GM23248 (cell line): ENCODE data around the gene RAMP1. TPM values are rescaled to one million over a fixed set of nuclear protein-coding genes. Genes with fewer than 3 reads are reported as not detected.
A peak's percentile ranks its signal among the peaks of the same experiment; 100 is the strongest.

Experiments used
- DNase-seq: peaks from one replicate; pipeline ENCODE4 v3.0.0-alpha.2; 2015
- H2AFZ ChIP-seq: fragments of 200-600 bp; sonication (generic); 2 replicates; pipeline ENCODE4 v1.6.1; 2016; ENCODE audit warnings: antibody characterized with exemption
- H3F3A ChIP-seq: fragments of 200-600 bp; sonication (generic); 2 replicates; pipeline ENCODE4 v1.6.1; 2016; ENCODE audit warnings: mild to moderate bottlenecking, antibody characterized with exemption, mixed run types; ENCODE audit not compliant: insufficient read depth
- H3K27ac ChIP-seq: fragments of 200-600 bp; sonication (generic); 2 replicates; pipeline ENCODE4 v1.5.1; 2016; ENCODE audit warnings: mild to moderate bottlenecking
- H3K27me3 ChIP-seq: fragments of 200-600 bp; sonication (generic); replicated peaks from 2 replicates; pipeline ENCODE4 v1.6.1; 2016; ENCODE audit warnings: mild to moderate bottlenecking; ENCODE audit not compliant: insufficient read depth
- H3K36me3 ChIP-seq: fragments of 200-600 bp; sonication (generic); 2 replicates; pipeline ENCODE4 v1.6.1; 2016; ENCODE audit warnings: low read depth, mild to moderate bottlenecking
- H3K4me1 ChIP-seq: fragments of 200-600 bp; sonication (generic); 2 replicates; pipeline ENCODE4 v1.6.1; 2016; ENCODE audit warnings: mild to moderate bottlenecking; ENCODE audit not compliant: insufficient read depth
- H3K4me2 ChIP-seq: fragments of 200-600 bp; sonication (generic); one replicate; pipeline ENCODE4 v1.6.1; 2016; ENCODE audit warnings: mild to moderate bottlenecking; ENCODE audit not compliant: unreplicated experiment
- H3K4me3 ChIP-seq: fragments of 200-600 bp; sonication (generic); 2 replicates; pipeline ENCODE4 v1.5.1; 2016; ENCODE audit warnings: mild to moderate bottlenecking
- H3K79me2 ChIP-seq: fragments of 200-600 bp; sonication (generic); 2 replicates; pipeline ENCODE4 v1.6.1; 2016; ENCODE audit warnings: mild to moderate bottlenecking; ENCODE audit not compliant: insufficient read depth
- H3K9ac ChIP-seq: fragments of 200-600 bp; sonication (generic); 2 replicates; pipeline ENCODE4 v1.6.1; 2016; ENCODE audit warnings: mild to moderate bottlenecking
- H3K9me2 ChIP-seq: fragments of 200-600 bp; sonication (generic); 2 replicates; pipeline ENCODE4 v1.6.1; 2016; ENCODE audit warnings: mixed run types, mild to moderate bottlenecking, moderate library complexity; ENCODE audit not compliant: insufficient read depth
- H3K9me3 ChIP-seq: fragments of 200-600 bp; sonication (generic); one replicate; pipeline ENCODE4 v1.6.1; 2017; ENCODE audit warnings: low read depth
- H4K20me1 ChIP-seq: fragments of 200-600 bp; sonication (generic); 2 replicates; pipeline ENCODE4 v1.6.0; 2016; ENCODE audit not compliant: insufficient read depth
- EZH2 ChIP-seq: fragments of 200-600 bp; sonication (generic); IDR thresholded peaks from 2 replicates; pipeline ENCODE4 v1.6.1; 2018; ENCODE audit warnings: antibody characterized with exemption, mild to moderate bottlenecking; ENCODE audit not compliant: insufficient read depth, poor library complexity, severe bottlenecking
- EZH2phosphoT487 ChIP-seq: fragments of 200-600 bp; sonication (generic); IDR thresholded peaks from 2 replicates; pipeline ENCODE4 v1.6.1; 2018; ENCODE audit warnings: antibody characterized with exemption, moderate library complexity, mild to moderate bottlenecking, low read depth; ENCODE audit not compliant: insufficient read depth
- WGBS, 2 experiments: methylation state at CpG; one replicate each; pipeline ENCODE4 v1.1.6; 2015 to 2017; ENCODE audit warnings: low lambda C conversion rate in 2 of 2, low coverage in 1 of 2; ENCODE audit errors: missing lambda C conversion rate in 2 of 2; 5-methylcytosine and 5-hydroxymethylcytosine counted together
- in situ Hi-C: fragments of 300-500 bp; cut with MboI; formaldehyde crosslinking; loops from 2 replicates; pipeline ENCODE4 v1.15.0; 2020
- polyA plus RNA-seq: library from polyadenylated mRNA; unstranded; fragments of >200 nt; fragmentation: Nextera tagmentation; extraction: Ambion mirVana; gene quantifications from 2 replicates; pipeline ENCODE4 v1.2.1, GENCODE V29; 2016
- total RNA-seq: library from RNA; depleted of rRNA; stranded (reverse); fragments of >200 nt; shearing (Covaris generic); gene quantifications from 2 replicates; pipeline ENCODE4 v1.2.3, GENCODE V29; 2014; rRNA removed

The RAMP1 gene
- total RNA-seq = 4.1 and 4.8 TPM in 2 replicates
- polyA plus RNA-seq = 11.1 and 11.8 TPM in 2 replicates

GRCh38 chr2:237859533-237860272, at the start of gene RAMP1:
RAMP1 (plus strand) TSS chr2:237859623; CDS start chr2:237859676, 53 bp downstream.
- no peaks in the 10 kb centered on the region for H3K9me2 ChIP-seq
- H3K4me1 ChIP-seq = peaks cover 21% of the 10 kb centered on the region
- H3K79me2 ChIP-seq = no peaks in the 10 kb centered on the region
- H3K27me3 ChIP-seq = no peaks in the 10 kb centered on the region
- no peak for TF ChIP-seq EZH2phosphoT487
- no peak for TF ChIP-seq EZH2
- H3K36me3 ChIP-seq = no peaks in the 10 kb centered on the region
- H3K27ac ChIP-seq = no peak within 1 kb of the TSS
- peaks cover 11% of the 10 kb centered on the region; the same call in 1 of the 2 replicates for H3F3A ChIP-seq
- H3K9ac ChIP-seq = peak within 1 kb of the TSS; percentile 43; the same call in 1 of the 2 replicates
- DNase-seq = peak; percentile 66
- in situ Hi-C loops = loop anchor here (10.0 kb wide), 1 partner anchor 405 kb away; no protein-coding TSS in a partner anchor
- peak within 1 kb of the TSS; percentile 63 for H3K4me2 ChIP-seq
- WGBS, 2 experiments = 2 to 4% methylated on average over 34 to 69 of the region's 79 CpGs
- H4K20me1 ChIP-seq = no peaks in the 10 kb centered on the region
- H2AFZ ChIP-seq = peak within 1 kb of the TSS; percentile 69
- H3K9me3 ChIP-seq = no peaks in the 10 kb centered on the region
- peak within 1 kb of the TSS; percentile 48 for H3K4me3 ChIP-seq

GRCh38 chr2:237815637-237816036, 43.8 kb upstream of the RAMP1 start:
- Histone ChIP-seq H3K4me1 (peaks cover 18% of the 10 kb centered on the region), H3F3A (peaks cover 23% of the 10 kb centered on the region), H3K4me2 (no peak overlapping the region), H3K36me3 (no peaks in the 10 kb centered on the region), H3K9ac (no peak overlapping the region), H3K9me2 (no peaks in the 10 kb centered on the region), H3K9me3 (no peaks in the 10 kb centered on the region), H2AFZ (no peak overlapping the region), H3K4me3 (no peak overlapping the region), H3K27ac (no peak overlapping the region), H3K27me3 (peaks cover 17% of the 10 kb centered on the region; the same call in 1 of the 2 replicates), H4K20me1 (no peaks in the 10 kb centered on the region), H3K79me2 (no peaks in the 10 kb centered on the region)
- in situ Hi-C loops = no loop called here
- TF ChIP-seq EZH2phosphoT487 (no peak), EZH2 (no peak)
- DNase-seq = no peak
- 95 to 100% methylated on average over 1 of the region's 1 CpG for WGBS, 2 experiments

- H3K27ac ChIP-seq = no peak overlapping the region
- H3K36me3 ChIP-seq = no peaks in the 10 kb centered on the region
- H3K79me2 ChIP-seq = no peaks in the 10 kb centered on the region
- TF ChIP-seq EZH2phosphoT487 (no peak), EZH2 (no peak)
- no peak overlapping the region for H2AFZ ChIP-seq
- H3F3A ChIP-seq = peaks cover 23% of the 10 kb centered on the region
- peaks cover 18% of the 10 kb centered on the region for H3K4me1 ChIP-seq
- H3K27me3 ChIP-seq = peaks cover 14% of the 10 kb centered on the region; the same call in 1 of the 2 replicates
- no peak for DNase-seq
- in situ Hi-C loops = no loop called here
- WGBS, 2 experiments = 98 to 100% methylated on average over 1 of the region's 1 CpG
- H3K9me2 ChIP-seq = no peaks in the 10 kb centered on the region
- no peaks in the 10 kb centered on the region for H4K20me1 ChIP-seq
- no peak overlapping the region for H3K9ac ChIP-seq
- no peaks in the 10 kb centered on the region for H3K9me3 ChIP-seq
- H3K4me2 ChIP-seq = no peak overlapping the region
- no peak overlapping the region for H3K4me3 ChIP-seq
These were observed 42.9 kb upstream of the RAMP1 start for GRCh38 chr2:237816531-237816930.

GRCh38 chr2:237818066-237818473, 41.4 kb upstream of the RAMP1 start:
- peaks cover 18% of the 10 kb centered on the region for H3K4me1 ChIP-seq
- in situ Hi-C loops = no loop called here
- H4K20me1 ChIP-seq = no peaks in the 10 kb centered on the region
- DNase-seq = peak; percentile 91
- 1% methylated on average over 5 of the region's 5 CpGs for WGBS, 2 experiments
- no peaks in the 10 kb centered on the region for H3K36me3 ChIP-seq
- H3K27ac ChIP-seq = 0 out of 2 replicates have a peak overlapping the region, but pooled peaks have one; percentile 13
- no peaks in the 10 kb centered on the region for H3K79me2 ChIP-seq
- no peak overlapping the region for H3K4me3 ChIP-seq
- H2AFZ ChIP-seq = no peak overlapping the region
- H3K9me3 ChIP-seq = no peaks in the 10 kb centered on the region
- H3K4me2 ChIP-seq = peak overlapping the region; percentile 9
- H3K9me2 ChIP-seq = no peaks in the 10 kb centered on the region
- H3F3A ChIP-seq = peaks cover 23% of the 10 kb centered on the region
- 0 out of 2 replicates have a peak, but pooled peaks cover 4% of the 10 kb centered on the region for H3K27me3 ChIP-seq
- no peak overlapping the region for H3K9ac ChIP-seq
- TF ChIP-seq EZH2 (no peak), EZH2phosphoT487 (0 out of 2 replicates have a peak, but pooled peaks have one; percentile 52)
